ENCODE results near the gene TSPYL4.
"Not testable (repeated sequence)": the region's sequence is repeated elsewhere in the genome, so short reads cannot be mapped to it uniquely, and the experiment has no call there.

The TSPYL4 gene
- 34.8 to 35.1 reads per million in 2 donors for total RNA-seq

DNA sequence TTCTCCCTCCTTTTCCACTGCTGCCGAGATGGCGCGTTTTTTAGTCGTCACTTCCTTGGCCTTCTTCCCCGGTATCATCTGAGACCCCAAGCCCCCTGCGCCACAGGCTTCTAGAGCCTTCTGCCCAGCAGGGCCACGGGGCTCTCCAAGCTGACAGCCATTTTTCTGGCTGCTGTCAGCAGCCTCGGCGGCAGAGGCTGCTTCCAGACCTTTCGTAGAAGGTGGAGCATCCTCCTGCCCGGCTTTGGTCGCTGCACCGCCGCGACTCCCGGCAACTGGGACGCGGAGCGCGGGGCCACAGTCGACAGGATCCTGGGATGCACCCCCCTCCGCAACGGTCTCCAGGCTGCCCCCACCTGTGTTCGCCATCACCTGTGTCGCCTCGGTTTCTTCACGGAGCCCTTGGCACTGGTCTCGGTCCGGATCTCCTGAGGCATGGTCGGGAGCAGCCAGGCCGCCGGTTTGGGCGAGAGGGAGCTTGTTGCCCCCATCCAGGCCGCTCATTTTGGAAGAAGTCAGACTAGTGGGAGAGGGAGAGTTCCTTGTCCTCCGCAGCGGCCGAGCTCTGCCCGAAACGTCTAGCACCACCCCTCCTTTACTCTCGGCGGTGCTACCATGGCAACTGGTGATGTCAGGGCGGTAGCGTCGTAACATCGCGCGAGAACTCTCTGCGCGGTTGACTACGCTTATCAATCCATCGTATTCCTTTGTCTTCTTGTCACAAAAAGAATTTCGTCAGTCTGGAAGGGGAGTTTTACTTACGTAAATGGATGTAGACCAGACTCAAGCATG is at the start of gene TSPYL4:
Gene TSPYL4, minus strand, starts transcription at position 571 of the 792 bp plus-strand sequence. Its CDS starts 67 bp downstream, at position 504.
- DNase-seq = peak; percentile 66

DNA sequence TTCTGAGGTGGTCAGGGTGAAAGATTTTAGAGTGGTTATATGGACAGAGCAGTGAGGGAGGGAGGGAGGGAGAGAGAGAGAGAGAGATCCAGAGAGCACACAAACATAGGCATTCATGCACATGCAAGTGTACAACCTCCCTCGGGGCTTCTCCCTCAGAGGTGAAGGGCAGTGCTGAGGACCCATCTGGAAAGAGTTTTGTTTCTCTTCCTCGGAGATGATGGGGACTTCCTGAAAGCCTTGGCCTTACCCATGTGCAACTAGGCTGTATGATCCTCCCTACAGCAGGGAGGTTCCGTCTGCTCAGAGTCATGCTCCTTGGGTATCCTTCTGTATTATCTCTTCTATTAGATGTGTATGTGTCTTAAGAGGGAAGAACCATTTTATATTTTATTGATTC is 47.2 kb upstream of the TSPYL4 start:
- no peak for DNase-seq

DNA sequence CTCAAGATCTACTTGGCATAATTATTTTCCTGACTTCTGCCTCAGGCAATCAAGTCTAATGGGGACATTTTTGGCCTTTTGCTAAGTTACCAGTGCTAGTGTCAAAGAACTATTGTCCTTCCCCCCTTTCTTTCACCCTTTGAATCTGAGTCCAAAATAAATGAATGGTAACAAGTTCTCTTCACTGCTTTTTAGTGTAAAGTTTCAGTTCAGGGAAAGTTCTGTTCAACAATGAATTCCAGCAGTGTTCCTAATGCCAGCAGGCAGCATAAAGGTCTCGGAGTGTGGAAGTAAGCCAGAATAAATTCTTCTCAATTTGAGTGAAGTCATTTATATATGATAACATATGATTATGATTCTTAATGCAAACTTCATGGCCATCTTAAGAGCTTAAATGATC is 46.7 kb upstream of the TSPYL4 start:
- no peak for DNase-seq

DNA sequence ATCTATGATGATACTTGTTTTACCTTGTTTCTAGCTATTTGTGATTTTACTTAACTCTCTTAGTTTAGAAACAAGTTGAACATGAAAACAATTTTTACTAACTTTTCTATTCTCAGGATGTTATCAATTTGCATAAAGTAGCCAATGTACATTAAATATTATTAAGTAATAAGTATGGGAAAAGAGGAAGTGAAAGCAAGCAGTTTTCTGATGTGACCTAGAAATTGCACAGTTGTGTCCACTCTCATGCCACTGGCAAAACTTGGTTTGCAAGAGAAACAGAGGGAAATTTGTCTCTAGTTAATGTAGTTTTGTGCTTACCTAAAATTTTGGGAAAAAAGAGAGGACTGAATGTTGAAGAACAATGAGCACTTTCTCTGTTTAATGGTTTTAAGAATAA is 45.1 kb upstream of the TSPYL4 start:
- DNase-seq = no peak

DNA sequence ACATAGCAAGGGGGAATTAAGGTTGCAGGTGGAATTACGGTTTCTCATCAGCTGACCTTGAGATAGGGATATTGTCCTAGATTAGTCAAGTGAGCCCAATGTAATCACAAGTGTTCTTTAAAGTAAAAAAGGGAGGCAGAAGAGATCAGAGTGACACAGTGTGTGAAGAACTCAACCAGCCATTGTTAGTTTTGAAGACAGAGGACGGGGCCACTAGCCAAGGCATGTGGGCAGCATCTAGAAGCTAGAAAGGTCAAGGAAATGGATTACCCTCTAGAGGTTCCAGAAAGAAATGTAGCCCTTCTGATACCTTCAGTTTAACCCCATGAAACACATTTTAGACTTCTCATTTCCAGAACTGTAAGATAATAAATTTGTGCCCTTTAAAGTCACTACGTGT is 44.4 kb upstream of the TSPYL4 start:
- DNase-seq = no peak

DNA sequence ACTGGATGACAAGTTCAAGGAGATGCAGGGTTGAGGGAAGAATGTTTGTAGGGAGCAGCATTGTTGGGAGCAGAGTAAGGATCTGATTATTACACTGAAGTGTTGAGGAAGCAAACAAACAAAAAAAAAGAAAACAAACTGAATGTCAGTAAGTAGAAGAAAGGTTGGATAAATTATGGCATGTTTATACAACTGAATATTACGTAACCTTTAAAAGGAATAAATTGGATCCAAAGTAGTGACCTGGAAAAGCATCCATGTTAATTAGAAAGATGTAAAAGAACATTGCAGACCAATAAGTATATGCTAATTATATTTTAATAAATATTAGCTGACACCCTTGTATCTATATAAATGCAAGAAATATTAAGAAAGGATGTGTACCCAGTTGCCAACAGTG is 38.7 kb upstream of the TSPYL4 start:
- DNase-seq = no peak

DNA sequence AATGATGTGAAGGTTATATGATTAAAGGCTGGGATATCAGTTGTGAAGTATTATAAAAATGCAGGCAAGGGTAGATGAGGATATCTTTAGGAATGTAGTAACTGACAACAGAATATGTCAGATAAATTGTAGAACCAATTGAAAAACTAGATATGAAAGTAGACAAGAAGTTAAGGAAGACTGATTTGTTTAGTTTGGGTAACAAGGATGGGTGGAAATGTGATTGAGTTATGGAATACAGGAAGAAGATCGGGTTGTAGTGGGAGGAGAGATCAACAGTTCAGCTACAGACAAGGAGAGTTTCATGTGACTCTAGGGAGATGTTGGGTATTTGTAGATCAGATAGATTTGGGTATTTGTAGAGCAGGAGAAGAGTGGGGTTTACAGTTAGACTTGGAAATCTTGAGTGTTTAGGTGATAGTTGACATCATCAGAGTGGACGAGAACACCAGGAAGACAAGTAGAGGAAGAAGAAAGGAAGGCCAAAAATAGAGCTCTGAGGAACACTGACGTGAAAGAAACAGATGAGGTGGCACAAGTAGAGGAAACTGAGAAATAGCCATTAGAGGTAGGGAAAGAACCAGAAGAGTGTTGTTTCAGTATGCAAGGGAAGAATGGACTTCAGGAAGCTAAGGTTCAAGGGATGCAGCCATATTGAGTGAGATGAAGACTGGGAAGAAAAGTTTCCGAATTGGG is 38.0 kb upstream of the TSPYL4 start:
- no peak for DNase-seq

DNA sequence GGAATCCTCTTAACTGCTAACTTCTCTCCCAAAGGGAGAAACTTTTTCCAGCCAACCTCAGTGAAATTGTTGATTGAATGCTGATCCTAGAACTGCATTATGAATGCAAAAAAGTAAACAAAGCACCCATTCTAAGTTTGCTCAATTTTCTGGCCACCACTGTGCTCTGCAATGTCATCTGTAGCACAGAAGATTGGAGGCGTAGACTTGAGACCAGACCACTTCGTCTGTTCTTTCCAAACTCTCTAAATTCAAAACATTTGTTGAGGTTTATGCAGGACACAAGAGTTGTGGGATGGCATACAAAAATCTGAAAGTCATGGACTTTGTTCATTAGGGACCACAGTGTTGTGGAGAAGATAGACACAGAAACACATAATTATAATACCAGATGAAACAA is 36.9 kb upstream of the TSPYL4 start:
- no peak for DNase-seq

DNA sequence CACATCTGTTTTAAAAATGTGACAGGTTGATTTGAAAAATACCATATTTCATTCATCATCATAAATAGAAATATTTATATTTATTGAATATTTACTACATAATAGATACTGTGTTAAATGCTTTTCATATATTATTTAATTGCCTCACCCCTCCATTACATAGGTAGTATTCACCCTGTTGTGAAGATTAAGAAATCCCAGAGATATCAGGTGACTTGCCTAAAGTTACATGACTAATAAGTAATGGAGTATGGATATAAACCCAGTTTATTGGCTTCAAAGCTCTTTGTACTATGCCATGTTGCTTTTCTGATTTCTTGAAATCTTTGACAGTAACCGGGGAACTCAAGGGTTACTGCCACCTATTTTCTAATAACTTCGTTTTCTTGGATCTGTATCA is 36.0 kb upstream of the TSPYL4 start:
- no peak for DNase-seq

DNA sequence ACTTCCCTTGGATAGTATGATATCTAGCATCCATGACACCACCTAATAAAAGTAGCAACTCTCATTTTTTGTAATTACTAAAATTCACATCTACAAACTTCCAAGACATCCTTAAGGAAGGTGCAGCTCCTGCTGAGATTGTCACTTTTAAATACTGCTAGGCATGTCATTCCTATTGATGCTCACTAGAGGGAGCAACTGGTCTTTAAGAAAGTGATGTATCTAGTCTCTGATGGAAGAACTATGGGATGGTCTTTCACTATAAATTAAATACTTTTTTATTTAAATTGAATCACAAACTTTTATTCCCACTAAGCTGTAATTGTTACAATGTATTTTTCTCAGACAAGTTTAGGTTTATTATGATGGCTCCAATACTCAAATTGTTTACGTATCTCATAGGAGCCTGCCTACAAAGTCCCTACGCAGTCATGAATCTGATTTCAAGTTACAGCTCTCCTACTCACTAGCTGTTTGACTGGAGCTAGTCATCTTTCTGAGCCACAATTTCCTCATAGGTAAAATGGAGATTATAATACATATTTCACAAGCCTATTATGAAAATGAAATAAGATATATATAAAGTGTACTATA is 33.9 kb upstream of the TSPYL4 start:
- DNase-seq = no peak

DNA sequence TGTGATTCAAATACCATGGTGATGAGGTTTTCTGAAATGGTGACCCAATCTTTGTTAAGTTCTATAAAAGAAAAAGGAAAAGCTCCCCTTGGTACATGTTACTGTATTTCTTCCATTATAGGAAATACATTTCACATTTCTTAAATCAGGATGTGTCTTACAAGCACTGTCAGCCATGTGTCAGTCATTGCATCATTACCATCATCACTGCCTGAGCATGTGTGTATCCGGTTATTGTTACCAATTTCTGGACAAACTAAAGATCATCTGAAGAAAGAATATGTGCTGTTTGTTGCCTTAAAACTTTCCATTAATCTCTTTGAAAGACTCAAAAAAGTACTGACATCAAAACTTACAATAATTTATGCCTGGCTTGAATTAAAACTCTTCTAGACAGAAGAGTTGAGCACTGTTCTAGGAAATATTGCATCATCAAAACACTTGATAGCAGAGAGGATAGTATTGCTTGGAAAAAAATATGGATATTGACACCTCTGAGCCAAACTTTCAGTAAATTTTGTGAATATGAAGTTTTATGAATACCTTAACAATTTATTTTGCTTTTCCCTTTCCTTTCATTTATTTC is 33.0 kb upstream of the TSPYL4 start:
- no peak for DNase-seq

DNA sequence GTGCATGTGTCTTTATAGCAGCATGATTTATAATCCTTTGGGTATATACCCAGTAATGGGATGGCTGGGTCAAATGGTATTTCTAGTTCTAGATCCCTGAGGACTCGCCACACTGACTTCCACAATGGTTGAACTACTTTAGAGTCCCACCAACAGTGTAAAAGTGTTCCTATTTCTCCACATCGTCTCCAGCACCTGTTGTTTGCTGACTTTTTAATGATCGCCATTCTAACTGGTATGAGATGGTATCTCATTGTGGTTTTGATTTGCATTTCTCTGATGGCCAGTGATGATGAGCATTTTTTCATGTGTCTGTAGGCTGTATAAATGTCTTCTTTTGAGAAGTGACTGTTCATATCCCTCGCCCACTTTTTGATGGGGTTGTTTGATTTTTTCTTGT is 31.1 kb upstream of the TSPYL4 start:
- DNase-seq = not testable (repeated sequence)

DNA sequence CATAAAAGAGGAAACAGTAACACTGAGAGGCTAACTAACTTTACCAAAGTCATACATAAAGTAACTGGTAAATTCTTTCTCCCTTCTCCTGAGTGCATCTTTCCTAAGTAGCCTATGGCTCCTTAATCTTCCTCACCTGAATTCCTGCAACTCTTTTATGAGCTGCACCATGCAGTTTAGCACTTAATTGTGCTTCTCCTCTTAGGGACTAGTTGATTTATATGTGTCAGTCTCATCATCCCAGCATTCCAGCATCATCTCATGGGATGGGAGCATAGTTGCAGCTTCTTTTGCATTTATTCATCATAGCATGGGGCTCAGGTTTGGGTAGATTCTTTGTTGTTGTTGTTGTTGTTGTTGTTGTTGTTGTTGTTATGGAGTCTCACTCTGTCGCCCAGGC is 29.3 kb upstream of the TSPYL4 start:
- DNase-seq = no peak

DNA sequence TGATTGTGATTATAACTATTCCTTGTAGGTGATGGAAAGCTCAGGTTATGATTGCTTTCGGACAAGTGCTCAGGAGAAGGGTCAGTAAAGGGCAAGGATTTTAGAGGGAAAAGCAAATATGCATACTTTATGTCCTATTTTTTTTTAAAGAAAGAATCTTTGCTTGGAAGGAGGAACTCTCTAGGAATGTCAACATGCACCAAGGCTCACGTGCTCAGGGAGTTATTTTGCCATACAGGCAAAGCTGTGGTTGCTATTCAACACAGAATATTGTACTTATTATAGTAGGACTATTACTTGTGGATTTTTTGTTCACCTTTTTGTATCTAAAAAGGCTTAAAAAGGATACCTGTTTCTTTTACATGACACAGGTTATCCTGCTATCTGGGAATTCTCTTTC is 28.8 kb upstream of the TSPYL4 start:
- no peak for DNase-seq

DNA sequence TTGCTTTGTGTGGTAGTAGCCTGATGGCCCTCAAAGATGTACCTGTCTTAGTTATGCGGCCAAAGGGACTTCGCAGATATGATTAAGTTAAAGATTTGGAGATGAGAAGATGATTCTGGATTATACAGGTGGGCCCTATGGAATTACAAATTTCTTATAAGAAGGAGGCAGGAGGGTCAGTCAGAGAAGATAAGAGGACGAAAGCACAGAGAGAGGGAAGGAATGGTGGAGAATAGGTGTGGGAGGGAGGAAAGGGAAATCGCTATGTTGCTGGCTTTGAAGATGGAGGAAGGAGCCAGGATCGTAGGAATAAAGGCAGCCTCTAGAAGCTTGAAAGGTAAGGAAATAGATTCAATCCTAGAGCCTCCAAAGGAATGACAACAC is 27.1 kb upstream of the TSPYL4 start:
- DNase-seq = no peak

DNA sequence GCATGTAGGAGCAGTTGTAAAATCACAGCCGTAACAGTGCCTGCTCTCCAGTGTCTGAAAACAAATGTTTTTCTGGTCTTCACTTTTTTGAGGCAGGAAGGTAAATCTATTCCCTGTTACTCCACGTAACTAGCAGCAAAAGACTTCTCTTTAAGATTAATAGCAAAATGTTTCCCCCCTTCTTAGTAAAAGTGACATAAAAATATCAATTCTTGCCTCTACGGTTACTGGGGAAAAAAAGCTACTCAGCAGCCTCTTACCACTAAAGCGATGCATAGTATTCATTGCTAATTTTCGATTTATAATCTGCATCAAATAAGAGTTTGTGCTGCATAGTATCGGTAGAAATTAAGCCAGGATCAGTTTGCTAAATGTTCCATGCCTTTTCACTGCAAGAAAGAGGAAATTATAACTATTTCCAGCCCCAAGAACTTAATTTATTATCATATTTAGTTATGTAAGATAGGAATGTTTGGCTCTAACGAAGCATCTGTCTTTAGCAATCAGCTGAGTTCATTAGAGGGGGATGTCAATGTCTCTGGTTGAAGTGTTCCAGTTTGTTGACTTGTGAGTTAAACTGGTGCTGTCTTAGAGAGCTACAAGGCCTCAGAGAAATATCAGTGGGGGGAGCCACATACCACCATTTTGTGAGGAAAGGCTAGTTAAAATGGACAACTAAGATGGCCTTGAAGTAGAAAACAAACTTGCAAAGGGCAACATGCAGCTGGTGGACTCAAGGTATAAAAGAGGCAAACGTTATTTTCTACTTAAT is 26.5 kb upstream of the TSPYL4 start:
- DNase-seq = no peak

DNA sequence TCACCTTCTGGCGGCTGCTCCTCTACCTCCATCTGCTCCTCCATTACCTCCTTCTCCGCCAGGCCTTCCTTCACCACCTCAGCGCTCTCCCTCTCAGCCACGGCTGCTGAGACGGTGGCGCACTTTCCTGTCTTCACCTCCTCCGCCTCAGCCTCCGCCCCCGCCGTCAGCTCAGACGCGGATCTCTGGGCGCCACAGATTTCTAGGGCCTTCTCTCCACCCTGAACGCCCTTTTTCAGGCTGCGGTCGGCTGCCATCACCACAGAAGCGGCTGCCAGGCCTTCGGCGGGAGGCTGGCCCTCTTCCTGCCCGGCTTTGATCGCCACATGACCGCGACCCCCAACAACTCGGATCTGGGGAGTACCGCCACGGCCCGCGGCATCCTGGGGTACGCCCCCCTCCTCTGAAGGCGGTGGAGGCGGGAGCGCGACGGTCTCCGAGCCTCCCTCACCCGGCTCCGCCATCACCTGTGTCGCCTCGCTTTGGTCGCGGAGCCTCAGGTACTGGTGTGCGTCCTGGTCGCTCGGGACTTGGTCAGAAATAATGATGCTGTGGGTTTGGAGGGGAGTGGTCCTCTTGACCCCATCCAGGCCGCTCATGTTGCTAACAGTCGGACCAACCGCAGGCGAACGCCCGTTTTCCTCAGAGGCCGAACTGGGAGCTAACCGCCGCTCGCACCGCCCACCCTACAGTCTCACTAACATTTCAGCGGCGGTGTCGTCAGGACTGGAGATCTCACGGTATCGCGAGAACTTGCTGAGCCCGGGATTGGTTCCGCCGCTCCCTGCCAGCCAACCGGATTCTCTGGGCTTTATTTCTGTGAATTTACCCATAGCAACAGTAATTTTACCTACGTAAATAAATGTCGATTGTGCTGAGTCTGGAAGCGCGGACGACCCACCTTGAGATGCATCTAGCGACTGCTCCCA is 25.6 kb upstream of the TSPYL4 start, which contains the start of gene TSPYL1:
Gene TSPYL1, minus strand, starts transcription at position 699 of the 929 bp plus-strand sequence. Its CDS starts 100 bp downstream, at position 599.
- peak; percentile 76 for DNase-seq

DNA sequence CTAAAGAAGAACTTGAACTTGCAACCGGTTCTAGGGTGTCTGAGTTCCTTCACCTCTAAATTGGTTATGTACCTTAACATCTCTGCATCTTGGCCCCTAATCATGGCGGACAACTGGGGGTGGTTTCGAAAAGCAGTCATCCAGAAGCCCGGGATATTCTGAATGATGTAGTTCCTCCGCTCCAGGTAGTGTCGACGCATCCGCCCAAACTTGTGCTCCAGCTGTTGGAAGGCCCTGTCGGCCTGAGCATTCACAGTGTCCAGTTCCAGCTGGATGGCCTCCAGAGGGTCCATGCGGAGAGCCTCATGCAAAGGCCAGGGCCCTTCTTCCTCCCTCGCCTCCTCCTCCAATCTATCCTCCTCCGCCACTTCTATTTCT is 25.0 kb upstream of the TSPYL4 start:
- DNase-seq = no peak

DNA sequence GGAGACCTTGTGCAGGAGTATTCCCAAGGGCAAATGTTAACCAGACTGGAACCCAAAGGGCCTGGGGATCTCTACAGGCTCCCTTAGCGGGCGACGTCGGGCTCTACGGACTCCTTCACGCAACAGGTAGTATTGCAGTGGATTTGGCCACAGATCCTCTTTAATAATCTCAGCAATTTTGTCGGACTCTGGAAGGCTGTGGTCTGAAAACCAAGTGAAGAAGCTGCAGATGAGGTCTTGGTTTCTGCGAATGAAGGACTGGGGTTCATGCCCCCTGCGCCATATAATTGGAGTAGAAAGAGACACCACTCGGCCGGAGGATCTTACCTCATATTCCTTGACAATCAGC is 24.6 kb upstream of the TSPYL4 start:
- DNase-seq = no peak

DNA sequence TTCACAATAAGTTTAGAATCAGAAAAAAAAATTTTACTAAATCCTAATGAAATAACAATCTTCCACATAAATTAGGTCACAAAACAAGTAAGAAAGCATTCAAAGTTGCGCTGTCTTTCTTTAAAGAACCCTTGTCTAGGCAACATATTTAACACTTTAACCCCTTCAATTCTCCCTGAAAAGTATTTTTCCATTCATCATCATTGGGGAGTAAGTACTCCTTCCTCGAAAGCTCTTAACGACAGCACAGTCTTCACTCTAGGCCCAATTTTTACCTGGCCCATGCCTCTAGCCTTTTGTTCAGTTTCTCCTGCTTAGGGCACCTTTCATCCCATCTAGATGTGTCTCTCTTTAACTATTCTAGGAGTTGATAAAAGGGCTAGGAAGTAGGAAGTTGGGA is 23.2 kb upstream of the TSPYL4 start:
- no peak for DNase-seq

DNA sequence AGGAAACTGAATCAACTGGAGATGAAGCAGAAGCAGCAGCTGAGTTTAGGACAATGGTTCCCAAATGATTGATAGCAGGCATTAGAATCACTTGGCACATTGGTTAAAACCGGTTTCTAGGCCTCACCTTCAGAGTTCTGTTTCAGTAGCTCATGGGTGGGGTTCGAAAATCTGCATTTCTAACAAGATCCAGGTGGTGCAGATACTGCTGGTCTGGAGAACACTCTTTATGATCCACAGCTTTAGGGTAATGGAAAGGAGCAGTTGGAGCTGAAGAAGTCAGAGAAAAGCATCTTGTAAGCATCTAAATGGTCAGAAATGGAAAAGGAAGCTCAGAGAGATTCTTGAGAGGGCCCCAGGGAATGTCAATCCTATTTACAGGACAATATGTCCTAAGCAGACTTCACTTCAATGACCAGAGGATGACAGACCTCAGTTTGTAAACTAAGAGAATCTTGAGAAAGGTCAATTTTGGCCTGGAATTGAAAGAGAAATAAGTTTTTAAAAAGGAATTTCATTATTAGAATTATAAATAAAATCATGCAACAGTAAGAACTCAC is 17.4 kb upstream of the TSPYL4 start:
- DNase-seq = no peak

All from activated gamma-delta T cell (primary cell).